KG1 (cell line): Measurements from ENCODE around the gene PLA2G4E.
A peak's percentile ranks its signal among the peaks of the same experiment; 100 is the strongest.

Source experiments
- DNase-seq: peaks from one replicate; lab custom pipeline; 2025; lab: John Stamatoyannopoulos, UW

The PLA2G4E gene

DNA sequence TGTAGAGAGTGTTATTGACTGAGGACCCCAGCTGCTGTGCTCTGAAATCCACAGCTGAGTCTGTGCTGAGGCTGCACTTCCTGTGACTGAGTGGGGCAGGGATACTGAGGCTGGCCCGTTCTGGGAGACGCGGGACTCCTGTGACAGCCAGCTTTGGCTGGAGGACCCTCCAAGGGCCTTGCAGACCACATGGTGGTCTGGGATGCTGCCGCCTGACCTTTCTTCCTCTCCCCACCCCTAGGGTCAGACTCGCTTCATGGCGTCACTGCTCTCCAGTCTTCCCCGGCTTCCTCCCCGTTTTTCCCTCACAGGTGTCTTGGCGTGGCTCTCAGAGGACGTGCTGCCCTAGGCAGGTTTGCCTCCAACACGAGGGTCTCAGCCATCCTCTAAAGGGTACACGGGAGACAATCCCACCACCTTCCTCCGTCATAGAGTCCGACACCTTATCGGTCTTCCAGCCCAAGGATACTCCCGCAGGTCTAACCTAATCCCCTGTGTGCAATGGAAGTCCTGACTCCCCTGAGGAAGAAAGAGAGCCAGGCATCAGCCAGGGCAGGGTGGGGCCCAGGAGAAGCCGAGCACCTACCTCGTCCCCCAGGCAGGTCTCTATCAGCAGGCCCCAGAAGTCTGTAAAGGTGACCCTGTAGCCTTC lies 28.6 kb downstream of the PLA2G4E start:
- DNase-seq, result no peak

DNA sequence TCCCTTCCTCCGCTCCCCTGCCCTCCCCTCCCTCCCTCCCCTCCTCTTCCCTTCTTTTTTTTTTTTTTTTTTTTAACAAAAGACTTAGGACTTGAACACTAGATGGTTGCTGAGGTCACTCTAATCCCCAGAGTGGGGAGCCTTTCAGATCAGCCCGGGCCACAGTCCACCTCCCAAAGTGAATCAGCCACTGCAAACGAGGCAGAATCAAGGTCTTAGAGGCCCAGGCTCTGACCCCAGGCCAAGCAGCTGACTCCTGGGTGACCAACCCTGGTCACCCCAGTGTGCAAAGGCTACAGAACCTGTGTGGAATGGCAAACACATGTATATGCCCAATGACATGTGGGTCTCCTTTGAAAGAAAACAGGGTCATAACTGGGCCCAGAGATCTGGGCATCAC lies 30.2 kb downstream of the PLA2G4E start:
- DNase-seq, result no peak

DNA sequence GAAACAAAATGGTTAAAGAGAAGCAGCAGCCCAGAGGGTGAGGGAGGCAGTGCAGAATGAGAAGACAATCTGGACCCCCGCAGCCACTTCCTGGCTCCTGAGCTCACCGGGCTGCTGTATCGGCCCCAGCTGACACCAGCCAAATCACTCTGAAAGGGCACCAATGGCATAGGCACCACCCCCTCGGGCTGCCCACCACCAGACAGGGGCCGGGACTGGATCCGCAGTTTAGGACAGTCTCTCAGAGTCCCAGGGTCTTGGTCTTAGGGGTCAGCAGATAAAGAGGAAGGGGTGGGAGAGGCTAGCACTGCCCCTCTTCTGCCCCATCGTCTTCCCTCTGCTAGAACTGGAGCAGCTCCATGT lies 30.6 kb downstream of the PLA2G4E start:
- no peak for DNase-seq

DNA sequence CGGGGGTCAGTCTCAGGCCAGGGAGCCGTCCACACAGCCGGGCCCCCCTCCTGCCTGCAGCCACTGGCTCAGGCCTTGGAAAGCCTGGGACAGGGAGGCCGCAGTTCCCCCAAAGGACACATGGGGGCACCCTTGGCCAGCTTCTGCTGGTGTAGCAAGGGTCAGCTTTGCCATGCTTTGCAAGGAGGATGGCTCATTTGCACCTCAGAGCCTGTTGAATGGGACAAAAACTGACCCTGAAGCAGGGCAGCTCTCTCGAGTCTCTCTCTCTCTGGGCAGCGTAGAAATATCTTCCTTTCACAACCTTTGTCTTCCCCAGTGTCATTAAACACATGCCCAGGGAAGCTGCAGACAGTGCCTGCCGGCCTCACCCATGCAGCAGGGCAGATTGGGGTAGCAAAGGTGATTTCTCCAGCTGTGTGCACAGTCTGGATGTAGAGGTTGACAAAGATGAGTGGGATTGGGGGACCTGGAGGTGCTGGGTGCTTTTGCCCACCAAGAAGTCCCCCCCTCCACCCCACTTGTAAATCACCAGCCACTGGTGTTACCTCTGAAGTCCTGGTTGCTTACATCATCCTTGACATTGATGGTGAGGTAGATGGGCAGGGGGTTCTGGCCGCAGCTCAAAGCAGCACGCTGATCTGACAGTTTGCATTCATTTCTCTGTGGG lies 31.1 kb downstream of the PLA2G4E start:
- peak; percentile 48 for DNase-seq

DNA sequence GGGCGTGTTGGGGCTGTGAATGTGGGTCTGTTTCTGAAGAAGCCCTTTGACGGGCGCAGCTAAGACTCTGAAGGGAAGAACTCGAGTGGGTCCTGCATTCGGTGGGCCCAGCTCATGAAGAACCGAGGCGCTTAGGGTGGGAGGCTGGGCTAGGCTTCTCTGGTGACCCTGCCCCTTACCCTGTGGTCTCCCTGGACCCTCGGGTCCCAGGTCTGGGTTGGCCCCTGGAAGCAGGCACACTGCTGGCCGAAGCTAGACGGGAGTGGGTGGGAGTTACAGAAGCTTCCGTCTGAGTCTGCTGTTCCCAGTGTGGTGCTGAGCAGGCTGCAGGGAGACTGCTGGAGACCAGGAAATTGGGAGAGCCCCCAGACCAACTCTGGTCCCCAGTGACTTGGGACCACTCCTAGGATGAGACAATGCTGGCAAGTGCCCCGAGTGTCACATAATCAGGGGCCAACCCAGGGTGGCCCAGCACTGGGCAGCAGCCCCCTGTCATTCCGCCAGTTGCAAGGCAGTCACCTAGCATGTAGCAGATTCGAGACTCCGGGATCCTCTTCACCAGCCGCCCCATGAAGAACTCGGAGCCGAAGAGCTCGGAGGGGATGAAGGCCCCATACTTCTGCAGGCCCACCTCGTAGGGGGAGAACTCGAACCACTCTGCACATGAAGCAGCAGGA lies 31.8 kb downstream of the PLA2G4E start:
- DNase-seq, result no peak

DNA sequence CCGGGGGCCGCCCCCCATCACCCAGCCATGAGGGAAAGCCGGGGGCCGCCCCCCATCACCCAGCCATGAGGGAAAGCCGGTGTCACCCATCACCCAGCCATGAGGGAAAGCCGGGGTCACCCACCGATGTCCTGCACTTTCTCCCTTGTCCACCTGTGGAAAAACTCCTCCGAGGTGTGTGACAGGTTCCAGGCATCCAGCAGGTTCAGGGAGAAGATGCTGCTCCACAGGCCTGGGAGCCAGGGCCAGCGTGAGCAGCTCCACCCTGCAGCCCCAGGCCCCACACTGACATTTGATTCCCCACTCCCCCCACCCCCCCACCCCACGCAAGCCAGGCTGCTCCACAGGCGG lies 32.9 kb downstream of the PLA2G4E start:
- DNase-seq, result no peak

DNA sequence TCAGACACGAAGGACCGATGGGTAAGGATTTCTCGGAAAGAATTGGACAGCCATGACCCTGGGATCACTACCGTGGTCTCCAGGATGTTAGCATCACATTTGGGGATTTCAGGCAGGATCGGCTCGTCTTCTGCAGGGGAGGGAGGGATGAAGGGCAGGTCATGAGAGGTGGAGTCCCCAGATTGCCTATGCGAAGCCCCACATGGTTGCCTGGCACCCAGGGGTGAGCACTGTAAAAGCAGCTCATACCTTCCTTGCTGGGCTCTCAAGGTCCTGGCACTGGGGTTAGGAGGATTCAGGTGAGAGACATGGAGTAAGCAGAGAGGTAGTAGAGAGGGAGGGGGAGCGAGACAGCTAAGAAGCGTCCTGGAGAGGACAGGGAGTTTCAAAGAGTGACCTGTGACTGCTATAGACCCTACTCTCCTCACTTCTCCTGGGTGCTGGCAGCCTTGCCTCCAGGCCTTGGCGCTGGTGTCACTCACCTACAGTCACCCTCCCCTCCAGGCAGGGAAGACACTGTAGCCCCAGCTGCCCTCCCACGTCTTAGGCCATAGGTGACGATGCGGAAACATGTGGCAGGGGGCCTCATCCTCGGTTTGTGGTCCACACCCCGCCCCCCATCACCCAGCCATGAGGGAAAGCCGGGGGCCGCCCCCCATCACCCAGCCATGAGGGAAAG lies 33.5 kb downstream of the PLA2G4E start:
- no peak for DNase-seq

DNA sequence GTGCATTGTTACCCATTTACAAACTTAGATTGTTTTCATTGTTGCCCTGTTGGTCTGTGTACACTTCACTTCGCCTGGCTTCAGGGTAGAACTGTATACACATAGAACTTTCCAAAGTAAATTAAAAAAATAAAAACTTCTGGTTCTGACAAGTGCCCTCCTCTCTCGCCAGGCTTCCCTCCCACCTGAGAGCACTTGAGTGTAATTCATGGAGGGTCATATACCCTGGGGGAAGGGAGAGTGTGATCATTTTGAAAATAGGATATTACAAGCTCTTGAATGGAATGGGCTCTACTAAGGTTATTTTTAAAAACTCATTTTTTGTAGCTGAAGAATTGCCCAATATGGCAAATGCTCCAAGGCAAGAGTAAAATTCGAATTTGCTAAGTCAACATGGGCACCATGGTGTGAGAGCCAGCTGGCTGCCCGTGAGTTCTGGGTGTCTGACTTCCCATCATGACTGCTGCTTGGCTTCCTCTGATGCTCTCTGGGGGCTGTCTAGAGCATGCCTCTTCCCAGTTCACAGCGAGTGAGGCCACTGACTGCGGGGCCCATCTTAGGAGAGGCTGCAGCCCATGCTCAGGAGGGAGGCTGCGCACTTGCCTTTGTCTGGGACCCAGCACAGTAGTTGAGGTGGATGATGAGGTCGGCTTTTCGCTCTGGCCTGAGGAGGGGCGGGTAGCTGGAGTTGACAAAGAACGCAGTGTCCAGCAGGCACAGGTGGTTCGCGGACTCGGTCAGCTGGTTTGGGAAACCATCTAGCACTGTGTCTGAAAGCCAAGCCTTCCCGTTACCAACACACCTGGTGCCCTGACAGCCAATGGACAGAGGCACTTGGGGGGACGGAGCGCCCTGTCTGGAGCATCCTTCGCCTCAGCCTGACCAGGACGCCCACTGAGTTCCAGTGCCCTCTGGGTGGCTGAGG lies 35.3 kb downstream of the PLA2G4E start:
- no peak for DNase-seq

DNA sequence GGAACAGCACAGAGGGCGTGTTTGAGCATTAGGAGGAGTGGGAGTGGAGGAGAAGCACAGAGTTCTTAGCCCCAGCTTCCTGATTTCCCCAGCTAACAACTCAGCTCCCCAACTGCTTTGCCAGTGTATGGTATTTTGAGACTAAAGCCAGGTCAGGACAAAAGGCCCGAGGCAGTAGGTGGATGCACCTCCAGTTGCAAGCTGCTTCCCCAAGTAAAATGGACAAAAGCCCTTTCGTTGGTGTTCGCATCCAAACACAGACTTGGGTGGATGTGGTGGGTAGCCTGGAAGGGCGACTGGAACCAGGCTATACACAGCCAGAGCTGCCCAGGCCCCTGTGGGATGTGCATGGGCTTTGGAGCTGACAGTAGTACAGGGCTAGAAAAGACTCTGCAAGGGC lies 36.2 kb downstream of the PLA2G4E start:
- no peak for DNase-seq

DNA sequence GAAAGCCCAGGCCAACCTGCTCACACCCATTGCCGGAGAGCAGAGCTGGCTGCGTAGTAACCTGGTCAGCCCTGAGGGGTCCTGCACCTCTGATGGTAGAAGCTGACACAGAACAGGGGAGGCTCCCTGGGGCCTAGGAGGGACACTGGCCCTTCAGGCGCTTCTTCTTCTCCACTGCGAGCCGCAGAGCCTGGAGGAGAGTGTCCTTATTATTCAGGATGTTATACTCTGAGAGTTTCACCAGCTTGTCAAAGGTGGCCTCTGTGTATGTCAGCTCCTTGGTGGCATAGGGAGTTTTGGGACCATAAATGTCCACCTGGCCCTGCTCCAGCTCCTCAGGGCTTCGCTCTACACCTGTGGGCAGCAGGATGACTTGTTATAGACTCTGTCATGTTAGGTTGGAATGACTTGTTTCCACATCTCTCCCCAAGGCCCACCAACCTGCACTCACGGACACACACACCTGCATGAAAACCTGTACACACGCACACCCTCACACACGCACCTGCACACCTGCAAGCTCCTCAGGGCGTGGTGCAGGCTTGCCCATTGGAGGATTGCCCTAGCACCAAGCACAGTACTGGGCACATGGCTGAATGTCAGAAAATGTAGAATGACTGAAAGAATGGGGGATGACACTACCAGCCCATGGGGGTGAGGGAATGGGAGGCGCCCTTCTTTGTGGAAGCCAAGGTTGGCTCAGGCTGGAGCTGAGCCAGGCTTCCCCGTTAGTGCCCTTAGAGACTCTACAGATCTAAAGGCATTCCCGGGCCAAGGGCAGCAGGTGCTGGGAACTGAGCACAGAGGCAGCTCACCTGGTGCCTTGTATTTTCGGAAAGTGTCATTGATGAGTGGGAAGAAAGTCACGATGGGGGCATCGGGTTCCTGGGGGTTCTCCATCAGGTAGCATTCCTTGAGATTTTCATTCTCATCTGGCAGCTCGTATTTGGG lies 36.9 kb downstream of the PLA2G4E start:
- DNase-seq, result no peak

DNA sequence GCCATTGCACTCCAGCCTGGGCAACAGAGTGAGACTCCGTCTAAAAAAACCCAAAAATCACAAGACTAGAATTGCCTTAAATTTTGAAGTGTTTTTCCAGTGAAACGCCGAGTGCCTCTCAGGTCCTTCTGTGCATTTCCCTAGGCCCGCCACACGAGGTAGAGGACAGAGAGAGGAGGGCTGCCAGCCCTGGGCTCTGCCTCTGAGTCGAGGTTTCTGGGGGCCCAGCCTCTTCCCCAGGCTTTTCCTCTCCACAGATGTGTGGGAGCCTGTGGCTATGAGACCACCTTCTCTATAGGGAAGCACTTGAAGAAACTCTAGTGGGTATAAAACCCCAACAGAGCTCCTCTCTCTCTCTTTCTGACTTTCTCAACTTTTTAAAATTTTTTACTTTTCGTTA lies 37.6 kb downstream of the PLA2G4E start:
- no peak for DNase-seq

DNA sequence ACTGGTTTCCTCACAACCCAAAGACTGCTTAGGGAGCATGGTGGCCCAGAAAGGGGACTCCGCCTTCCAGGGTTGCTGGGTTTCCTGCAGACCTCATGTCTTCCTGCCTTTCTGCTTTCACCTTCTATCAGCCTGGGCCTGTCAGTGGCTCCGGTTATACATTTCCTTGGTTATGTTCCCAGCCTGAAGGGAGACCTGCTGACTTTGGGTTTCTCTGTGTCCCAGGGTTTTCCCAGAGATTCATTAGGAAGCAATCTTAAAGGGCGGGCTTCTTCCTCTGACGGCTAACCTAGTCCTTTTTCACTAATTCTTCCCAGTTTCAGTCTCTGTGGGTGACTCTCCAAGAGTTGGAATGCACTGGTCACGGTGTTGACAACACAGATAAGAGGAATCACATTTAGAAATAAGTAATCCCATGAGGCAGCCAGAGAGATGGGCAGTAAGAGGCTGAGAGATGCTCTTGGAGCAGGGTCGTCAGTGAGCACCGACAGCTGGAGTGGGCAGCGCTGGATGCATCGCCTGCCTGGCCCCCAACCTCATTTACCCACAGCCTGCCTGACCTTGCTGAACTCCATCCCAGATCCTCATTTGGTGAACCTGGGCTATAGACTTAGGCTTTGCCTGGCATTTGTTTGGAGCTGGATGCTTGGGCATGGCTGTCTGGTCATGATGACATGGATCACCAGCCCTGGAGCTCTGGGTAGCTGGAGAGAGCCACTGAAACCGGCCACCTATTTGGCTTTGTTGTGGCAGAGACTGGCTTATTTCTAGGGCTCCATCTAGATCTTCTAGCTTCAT lies 38.5 kb downstream of the PLA2G4E start:
- DNase-seq, result no peak

DNA sequence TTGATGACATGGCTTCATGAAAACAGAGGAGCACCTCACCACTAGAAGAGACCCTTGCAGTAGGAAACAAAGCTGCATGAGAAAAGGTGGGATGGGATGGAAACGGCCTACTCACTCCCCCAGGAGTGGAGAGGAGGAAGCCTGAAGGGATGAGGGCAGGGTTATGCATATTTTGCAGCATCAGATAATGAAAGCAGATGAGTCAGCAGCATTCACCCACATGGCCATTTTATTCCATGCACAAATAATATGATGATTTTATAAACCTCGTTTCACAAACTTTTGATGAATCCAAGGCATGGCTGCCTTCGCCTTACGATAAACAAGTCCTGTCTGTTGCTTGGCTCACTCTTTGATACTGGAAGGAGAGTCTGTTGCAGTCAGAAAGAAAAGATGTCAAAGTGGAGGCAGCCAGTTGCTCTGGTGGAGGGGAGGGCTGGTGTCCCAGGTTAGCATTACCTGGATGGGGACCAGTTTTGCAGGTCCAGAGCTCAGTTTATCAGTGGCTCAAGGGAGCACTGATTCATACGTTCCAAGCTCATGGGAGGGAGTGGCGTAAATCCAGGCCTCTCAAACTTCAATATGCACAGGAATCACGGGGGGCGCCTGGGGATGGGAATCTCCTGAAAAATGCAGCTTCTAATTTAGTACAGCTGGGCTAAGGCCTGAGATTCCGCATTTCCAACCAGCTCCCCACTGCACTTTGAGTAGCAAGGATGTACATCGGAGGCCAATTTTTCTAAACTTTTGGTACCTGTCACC lies 39.3 kb downstream of the PLA2G4E start:
- DNase-seq, result no peak

DNA sequence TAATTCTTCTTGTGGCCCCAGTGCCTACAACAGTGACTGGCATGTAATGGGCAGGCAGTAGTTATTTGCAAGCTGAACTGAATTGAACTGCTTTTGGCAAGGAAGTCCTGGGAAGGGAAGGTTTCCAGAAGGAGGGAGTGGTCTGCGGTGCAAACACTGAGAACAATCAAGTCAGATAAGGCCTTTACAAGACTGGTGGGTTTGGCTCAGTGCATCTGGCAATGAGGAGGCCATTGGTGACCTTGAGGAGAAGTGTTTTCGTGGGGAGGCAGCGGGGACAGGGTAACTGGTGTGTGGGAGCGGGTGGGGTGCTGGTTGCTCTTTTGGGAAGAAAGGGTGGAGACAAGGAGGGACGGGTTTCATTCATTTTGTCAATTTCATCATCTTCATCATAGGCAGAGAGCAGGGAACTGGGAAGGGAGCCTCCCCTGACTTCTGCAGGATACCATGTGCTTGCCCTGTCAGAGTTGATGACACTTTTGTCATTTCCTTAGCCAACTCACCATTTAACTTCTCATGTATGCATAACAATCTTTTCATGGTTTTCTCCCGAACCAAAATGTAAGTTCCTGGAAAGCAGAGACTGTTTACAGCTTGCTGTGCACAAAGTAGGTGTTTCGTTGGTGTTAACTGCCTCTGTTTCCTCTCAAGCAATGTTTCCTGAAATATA lies 40.1 kb downstream of the PLA2G4E start:
- no peak for DNase-seq

DNA sequence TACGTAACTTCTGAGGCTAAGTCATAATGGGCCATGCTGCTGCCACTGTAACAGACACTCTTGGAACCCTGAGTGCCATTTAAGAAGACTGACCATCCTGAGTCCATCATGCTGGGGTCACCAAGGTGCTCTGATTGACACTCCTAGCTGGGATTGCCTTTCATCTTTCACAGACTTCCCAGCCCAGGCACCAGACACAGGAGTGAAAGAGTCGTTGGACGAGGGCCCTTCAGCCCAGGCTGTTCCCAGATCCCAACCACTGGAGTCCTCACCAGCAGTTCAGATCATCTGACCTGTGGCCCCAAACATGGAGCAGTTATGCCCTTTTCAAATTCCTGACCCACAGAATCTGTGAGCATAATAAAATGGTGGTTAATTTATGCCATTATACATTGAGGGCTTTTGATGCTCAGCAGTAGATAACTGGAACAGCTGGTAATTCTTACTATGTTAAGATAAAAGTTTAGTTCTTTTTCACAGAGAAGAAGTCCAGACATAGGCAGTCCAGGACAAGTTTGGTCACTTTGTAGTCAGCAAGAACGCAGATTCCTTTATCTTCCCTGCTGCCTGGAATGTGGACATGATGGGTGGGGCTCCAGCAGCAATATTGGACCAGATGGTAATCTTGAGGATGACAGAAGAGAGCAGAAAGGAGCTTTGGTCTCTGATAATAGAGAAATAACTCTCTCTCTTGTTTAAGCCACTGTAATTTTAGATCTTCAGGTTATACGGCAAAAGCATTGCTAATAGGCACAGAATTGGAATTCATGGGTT lies 41.2 kb downstream of the PLA2G4E start:
- DNase-seq, result no peak

DNA sequence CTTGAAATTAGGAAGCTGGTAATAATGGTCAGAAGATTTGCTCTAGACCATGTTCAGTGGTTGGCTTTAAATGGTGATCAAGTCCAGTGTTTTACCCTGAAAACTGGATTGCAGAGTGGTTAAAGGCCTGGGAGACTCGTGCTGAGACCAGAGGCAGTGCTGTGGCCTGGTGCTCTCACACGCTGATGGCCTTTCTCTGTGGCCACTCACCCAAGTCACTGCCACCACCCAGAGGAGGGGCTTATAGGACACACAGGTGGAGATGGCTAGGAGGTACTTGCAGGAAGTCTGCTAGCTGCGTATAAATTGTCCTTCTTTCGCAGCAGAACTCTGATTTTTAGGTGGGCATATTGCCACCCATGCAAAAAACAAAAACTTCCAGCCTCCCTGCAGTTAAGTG lies 42.3 kb downstream of the PLA2G4E start:
- DNase-seq, result no peak

DNA sequence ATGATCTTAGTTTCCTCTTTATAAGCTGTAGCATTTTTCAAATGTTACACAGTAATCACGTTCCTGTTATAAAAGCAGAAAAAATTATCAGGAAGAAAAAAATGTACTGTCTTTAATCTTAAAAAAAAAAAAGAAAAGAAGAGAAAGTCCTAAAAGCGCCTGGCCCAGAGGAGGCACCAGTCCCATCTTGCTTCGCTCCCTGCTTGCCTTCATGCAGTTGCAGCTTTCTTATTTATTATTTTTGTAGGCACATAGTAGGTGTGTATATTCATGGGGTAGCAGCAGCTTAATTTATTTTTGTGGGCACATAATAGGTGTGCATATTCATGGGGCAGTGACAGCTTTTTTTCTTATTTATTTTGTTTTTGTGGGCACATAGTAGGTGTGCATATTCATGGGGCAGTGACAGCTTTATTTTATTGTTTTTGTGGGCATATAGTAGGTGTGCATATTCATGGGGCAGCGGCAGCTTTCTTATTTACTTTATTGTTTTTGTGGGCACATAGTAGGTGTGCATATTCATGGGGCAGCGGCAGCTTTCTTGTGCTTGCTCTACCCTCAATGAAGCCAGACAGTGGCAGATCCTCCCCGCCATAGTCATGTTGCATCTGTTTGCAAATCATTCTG lies 43.0 kb downstream of the PLA2G4E start:
- no peak for DNase-seq
